ENCODE measurements around the gene CLSTN3. TPM values are rescaled to one million over a fixed set of nuclear protein-coding genes. Genes with fewer than 3 reads are reported as not detected.

Gene CLSTN3
- total and polyA plus RNA-seq, 2 donors (not counting 1 experiment from before 2014, with no cell fraction given) = 31.7 to 36.5 TPM

- H3K9me3 ChIP-seq (ENCODE audit: control extremely low read depth in 1 of 3, control insufficient read depth in 2 of 3, insufficient read depth in 1 of 3, low read length in 2 of 3) = peaks cover 2 to 29% (median 13%) of the 10 kb centered on the region in 3 donors
- POLR2A ChIA-PET = no interaction called here
- no peak overlapping the region for H3K27ac ChIP-seq (ENCODE audit: low read length in 2 of 2)
- H3K27me3 Mint-ChIP-seq = peaks cover 24% of the 10 kb centered on the region
- no peak for ATAC-seq (ENCODE audit: low read depth)
- no peak overlapping the region for H3K9ac ChIP-seq (ENCODE audit: low read length)
- H3K27me3 ChIP-seq (replicated peaks in 1 of 4; ENCODE audit: control extremely low read depth in 1 of 4, control insufficient read depth in 3 of 4, insufficient read depth in 4 of 4, low read length in 3 of 4) = peaks cover 0 to 18% (median 10%) of the 10 kb centered on the region in 4 experiments
- H3K79me2 ChIP-seq (ENCODE audit: control insufficient read depth, insufficient read depth, low read length) = no peaks in the 10 kb centered on the region
- peaks cover 2% of the 10 kb centered on the region for H3K9me3 Mint-ChIP-seq (ENCODE audit: insufficient read depth)
- no CpG with 5 or more reads among the region's 1 CpG for WGBS (ENCODE audit: insufficient coverage)
- H3K4me1 ChIP-seq (ENCODE audit: control insufficient read depth in 2 of 2, insufficient read depth in 2 of 2, low read length in 2 of 2) = no peaks in the 10 kb centered on the region
- DNase-seq = no peak
- CTCF ChIA-PET = no interaction called here
- no peak overlapping the region for H3K27ac Mint-ChIP-seq
- TF ChIP-seq EZH2 (IDR thresholded peaks at IDR 0.05; ENCODE audit: borderline replicate concordance, insufficient read depth, low read depth, low read length, poor library complexity, severe bottlenecking) = no peak
- TF ChIP-seq, protein P1, sequence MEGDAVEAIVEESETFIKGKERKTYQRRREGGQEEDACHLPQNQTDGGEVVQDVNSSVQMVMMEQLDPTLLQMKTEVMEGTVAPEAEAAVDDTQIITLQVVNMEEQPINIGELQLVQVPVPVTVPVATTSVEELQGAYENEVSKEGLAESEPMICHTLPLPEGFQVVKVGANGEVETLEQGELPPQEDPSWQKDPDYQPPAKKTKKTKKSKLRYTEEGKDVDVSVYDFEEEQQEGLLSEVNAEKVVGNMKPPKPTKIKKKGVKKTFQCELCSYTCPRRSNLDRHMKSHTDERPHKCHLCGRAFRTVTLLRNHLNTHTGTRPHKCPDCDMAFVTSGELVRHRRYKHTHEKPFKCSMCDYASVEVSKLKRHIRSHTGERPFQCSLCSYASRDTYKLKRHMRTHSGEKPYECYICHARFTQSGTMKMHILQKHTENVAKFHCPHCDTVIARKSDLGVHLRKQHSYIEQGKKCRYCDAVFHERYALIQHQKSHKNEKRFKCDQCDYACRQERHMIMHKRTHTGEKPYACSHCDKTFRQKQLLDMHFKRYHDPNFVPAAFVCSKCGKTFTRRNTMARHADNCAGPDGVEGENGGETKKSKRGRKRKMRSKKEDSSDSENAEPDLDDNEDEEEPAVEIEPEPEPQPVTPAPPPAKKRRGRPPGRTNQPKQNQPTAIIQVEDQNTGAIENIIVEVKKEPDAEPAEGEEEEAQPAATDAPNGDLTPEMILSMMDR (IDR thresholded peaks at IDR 0.05) = no peak
- H3K4me2 ChIP-seq (replicated peaks; ENCODE audit: low read depth, low read length, poor library complexity, severe bottlenecking) = no peak overlapping the region
- H3K4me1 Mint-ChIP-seq = no peaks in the 10 kb centered on the region
- no peaks in the 10 kb centered on the region for H4K20me1 ChIP-seq (ENCODE audit: control insufficient read depth, insufficient read depth, low read length, poor library complexity, severe bottlenecking)
- no peak overlapping the region for H3K4me3 Mint-ChIP-seq
- H3K36me3 ChIP-seq (replicated peaks in 1 of 2; ENCODE audit: control extremely low read depth in 1 of 2, control insufficient read depth in 1 of 2, extremely low read depth in 1 of 2, insufficient read depth in 2 of 2, low read length in 1 of 2) = no peaks in the 10 kb centered on the region
- no peak overlapping the region for H2AFZ ChIP-seq (ENCODE audit: insufficient read depth, low read depth, low read length, poor library complexity, severe bottlenecking)
- intact Hi-C loops (cut with micrococcal nuclease) = no loop called here
- H3K4me3 ChIP-seq (ENCODE audit: control extremely low read depth in 1 of 5, extremely low read depth in 1 of 5, insufficient read depth in 1 of 5, low read depth in 2 of 5, low read length in 4 of 5) = no peak overlapping the region
These were observed 41.7 kb downstream of the CLSTN3 start for GRCh38 chr12:7171854-7172253.

GRCh38 chr12:7175493-7175892 lies 45.3 kb downstream of the CLSTN3 start:
- H3K4me1 ChIP-seq (ENCODE audit: control insufficient read depth in 2 of 2, insufficient read depth in 2 of 2, low read length in 2 of 2) = no peaks in the 10 kb centered on the region
- no peak overlapping the region for H3K27ac ChIP-seq (ENCODE audit: low read length in 2 of 2)
- Mint-ChIP-seq H3K9me3 (ENCODE audit: insufficient read depth) (no peaks in the 10 kb centered on the region), H3K27ac (no peak overlapping the region), H3K4me1 (no peaks in the 10 kb centered on the region), H3K27me3 (peaks cover 36% of the 10 kb centered on the region), H3K4me3 (no peak overlapping the region)
- no peak overlapping the region for H3K4me2 ChIP-seq (replicated peaks; ENCODE audit: low read depth, low read length, poor library complexity, severe bottlenecking)
- H3K36me3 ChIP-seq (replicated peaks in 1 of 2; ENCODE audit: control extremely low read depth in 1 of 2, control insufficient read depth in 1 of 2, extremely low read depth in 1 of 2, insufficient read depth in 2 of 2, low read length in 1 of 2) = no peaks in the 10 kb centered on the region
- H3K27me3 ChIP-seq (replicated peaks in 1 of 4; ENCODE audit: control extremely low read depth in 1 of 4, control insufficient read depth in 3 of 4, insufficient read depth in 4 of 4, low read length in 3 of 4) = peaks cover 0 to 23% (median 13%) of the 10 kb centered on the region in 4 experiments
- no peak for ATAC-seq (ENCODE audit: low read depth)
- DNase-seq = no peak
- H3K79me2 ChIP-seq (ENCODE audit: control insufficient read depth, insufficient read depth, low read length) = no peaks in the 10 kb centered on the region
- no peak overlapping the region for H2AFZ ChIP-seq (ENCODE audit: insufficient read depth, low read depth, low read length, poor library complexity, severe bottlenecking)
- intact Hi-C loops (cut with micrococcal nuclease) = no loop called here
- TF ChIP-seq, protein P1 (IDR thresholded peaks at IDR 0.05) = no peak
- no peak for TF ChIP-seq EZH2 (IDR thresholded peaks at IDR 0.05; ENCODE audit: borderline replicate concordance, insufficient read depth, low read depth, low read length, poor library complexity, severe bottlenecking)
- POLR2A ChIA-PET = no interaction called here
- no peak overlapping the region for H3K9ac ChIP-seq (ENCODE audit: low read length)
- H4K20me1 ChIP-seq (ENCODE audit: control insufficient read depth, insufficient read depth, low read length, poor library complexity, severe bottlenecking) = no peaks in the 10 kb centered on the region
- CTCF ChIA-PET = no interaction called here
- peaks cover 0 to 13% (median 3%) of the 10 kb centered on the region in 3 donors for H3K9me3 ChIP-seq (ENCODE audit: control extremely low read depth in 1 of 3, control insufficient read depth in 2 of 3, insufficient read depth in 1 of 3, low read length in 2 of 3)
- H3K4me3 ChIP-seq (ENCODE audit: control extremely low read depth in 1 of 5, extremely low read depth in 1 of 5, insufficient read depth in 1 of 5, low read depth in 2 of 5, low read length in 4 of 5) = no peak overlapping the region
